Measurements from ENCODE around the gene MAP3K5. TPM values are rescaled to one million over a fixed set of nuclear protein-coding genes. Genes with fewer than 3 reads are reported as not detected.

MAP3K5 gene
- total and polyA plus RNA-seq, 2 of the 8 experiments (the other 6 are each of a cell fraction or from before 2014, with no cell fraction given) = 0.63 to 2.6 TPM

GRCh38 chr6:136522636-136523035 lies 269.6 kb downstream of the MAP3K5 start (continued):
- TF ChIP-seq POU5F1 (IDR thresholded peaks at IDR 0.05; ENCODE audit: low read depth, low read length) (no peak), GTF2F1 (IDR thresholded peaks at IDR 0.05; ENCODE audit: borderline replicate concordance, low read depth, low read length) (no peak), NANOG (IDR thresholded peaks at IDR 0.05; ENCODE audit: insufficient read depth, low read depth, low read length, poor library complexity, severe bottlenecking) (no peak)

Measured in H1 (cell line).